Panc1 (cell line): ENCODE measurements around the gene PLOD3. TPM values are rescaled to one million over a fixed set of nuclear protein-coding genes. Genes with fewer than 3 reads are reported as not detected.

Experiments used
- ATAC-seq: fragments of 200-7000 bp; cut with Tn5 transposase; 2 replicates; pipeline ENCODE4 v1.9.1; 2020; ENCODE audit warnings: mild to moderate bottlenecking, moderate library complexity
- BruUV-seq: library from RNA; stranded (reverse); fragments of 400-500 nt; replicated peaks from 2 replicates; lab custom pipeline; 2021; lab: Mats Ljungman, UMichigan
- CTCF ChIA-PET: fragments of 300-600 bp; sonication (Branson Sonifier 250); formaldehyde crosslinking; loops from one replicate; lab custom pipeline; 2022; ENCODE audit warnings: antibody characterized with exemption; lab: Charles Lee
- POLR2A ChIA-PET: fragments of 300-600 bp; sonication (Branson Sonifier 250); formaldehyde crosslinking; loops from one replicate; lab custom pipeline; 2022; ENCODE audit warnings: antibody characterized with exemption; lab: Charles Lee
- DNase-seq: peaks from one replicate; pipeline ENCODE4 v3.0.0-alpha.2; 2010; ENCODE audit warnings: low read depth, low spot score
- H3K27ac ChIP-seq: 2 replicates; pipeline ENCODE4 v1.5.1; 2011; ENCODE audit warnings: mild to moderate bottlenecking, low read length, inconsistent platforms
- H3K27me3 ChIP-seq: fragments of 200-500 bp; sonication (Bioruptor generic); 2 replicates; pipeline ENCODE4 v1.6.0; 2014; ENCODE audit warnings: low read length, inconsistent platforms; ENCODE audit not compliant: control insufficient read depth, insufficient read depth
- H3K36me3 ChIP-seq: fragments of 200-500 bp; sonication (Bioruptor generic); 2 replicates; pipeline ENCODE4 v1.5.1; 2014; ENCODE audit warnings: inconsistent platforms, mild to moderate bottlenecking, low read length, moderate library complexity; ENCODE audit not compliant: control insufficient read depth, insufficient read depth
- H3K4me1 ChIP-seq: 2 replicates; pipeline ENCODE4 v1.5.1; 2011; ENCODE audit warnings: inconsistent platforms, mild to moderate bottlenecking, low read length, moderate library complexity; ENCODE audit not compliant: control insufficient read depth, insufficient read depth
- H3K4me3 ChIP-seq, 2 experiments: 2 replicates each; pipeline ENCODE4 v1.5.1; 2011 to 2012; ENCODE audit warnings: low read depth in 2 of 2, low read length in 2 of 2, mild to moderate bottlenecking in 2 of 2, inconsistent platforms in 1 of 2, moderate library complexity in 1 of 2
- H3K9me3 ChIP-seq: fragments of 200-500 bp; sonication (Bioruptor generic); 2 replicates; pipeline ENCODE4 v1.5.1; 2014; ENCODE audit warnings: low read depth, mild to moderate bottlenecking, inconsistent platforms, low read length, moderate library complexity; ENCODE audit not compliant: control insufficient read depth, insufficient read depth
- POLR2AphosphoS5 ChIP-seq: IDR thresholded peaks from 2 replicates; pipeline ENCODE4 v1.6.1; 2012; ENCODE audit warnings: mild to moderate bottlenecking, low read depth, low read length, moderate library complexity
- REST ChIP-seq, 2 experiments: IDR thresholded peaks; 2 replicates each; pipeline ENCODE4 v1.6.1; 2011 to 2012; ENCODE audit warnings: low read depth in 2 of 2, control low read depth in 1 of 2, low read length in 1 of 2, mild to moderate bottlenecking in 1 of 2, moderate library complexity in 1 of 2; ENCODE audit not compliant: insufficient read depth in 1 of 2
- SIN3A ChIP-seq: IDR thresholded peaks from 2 replicates; pipeline ENCODE4 v1.6.1; 2012; ENCODE audit warnings: low read depth, mild to moderate bottlenecking, low read length, moderate library complexity, borderline replicate concordance; ENCODE audit not compliant: insufficient read depth
- TCF7L2 ChIP-seq: IDR thresholded peaks from 2 replicates; pipeline ENCODE4 v1.6.1; 2011; ENCODE audit warnings: mild to moderate bottlenecking, low read depth, low read length, inconsistent platforms
- in situ Hi-C: cut with HindIII; loops from 2 replicates; pipeline ENCODE4 v1.10.0; 2016; ENCODE audit warnings: low sequenced_read_pairs, low pct_unique_long_range_greater_than_20kb
- intact Hi-C: fragments of 100-400 bp; cut with micrococcal nuclease; formaldehyde crosslinking; loops from one replicate; pipeline ENCODE4 v1.10.0; 2022; ENCODE audit not compliant: unreplicated experiment
- total RNA-seq: library from RNA; stranded (reverse); gene quantifications from one replicate; pipeline ENCODE4 v1.2.1, GENCODE V29; 2021; ENCODE audit not compliant: unreplicated experiment
- TF ChIP-seq, protein P1 (sequence below): fragments of 450-650 bp; IDR thresholded peaks from 2 replicates; pipeline ENCODE4 v1.5.1; 2017; ENCODE audit warnings: mild to moderate bottlenecking

PLOD3 gene
- total RNA-seq, 1 experiment from 2014 or later, result 93.0 TPM

DNA sequence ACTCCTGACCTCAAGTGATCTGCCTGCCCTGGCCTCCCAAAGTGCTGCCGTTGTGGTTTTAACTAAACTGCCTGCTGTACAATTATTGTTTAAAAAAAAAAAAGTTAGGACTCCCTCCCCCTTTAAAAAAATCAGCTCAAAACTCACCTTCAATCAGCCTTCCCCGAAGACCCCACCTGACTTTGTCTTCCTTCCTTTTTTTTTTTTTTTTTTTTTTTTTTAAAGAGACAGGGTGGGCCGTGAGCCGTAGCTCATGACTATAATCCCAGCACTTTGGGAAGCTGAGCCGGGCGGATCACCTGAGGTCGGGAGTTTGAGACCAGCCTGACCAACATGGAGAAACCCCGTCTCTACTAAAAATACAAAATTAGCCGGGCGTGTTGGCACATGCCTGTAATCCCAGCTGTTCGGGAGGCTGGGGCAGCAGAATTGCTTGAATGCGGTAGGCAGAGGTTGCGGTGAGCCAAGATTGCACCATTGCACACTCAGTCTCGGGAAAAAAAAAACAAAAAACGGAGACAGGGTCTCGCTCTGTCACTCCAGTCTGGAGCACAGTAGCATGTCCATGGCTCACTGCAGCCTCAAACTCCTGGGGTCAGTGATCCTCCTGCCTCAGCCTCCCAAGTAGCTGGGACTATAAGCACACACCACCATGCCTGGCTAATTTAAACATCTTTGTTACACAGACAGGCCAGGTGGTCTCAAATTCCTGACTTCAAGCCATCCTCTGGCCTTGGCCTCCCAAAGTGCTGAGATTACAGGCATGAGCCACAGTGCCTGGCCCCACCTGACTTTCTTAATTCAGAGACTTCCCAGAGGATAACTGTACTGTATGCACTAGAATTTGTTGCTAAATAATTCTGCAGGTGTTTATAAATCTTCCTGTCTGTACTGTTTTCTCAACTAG is 24.3 kb upstream of the PLOD3 start:
- H3K4me1 ChIP-seq, result peaks cover 12% of the 10 kb centered on the region; the same call in 1 of the 2 replicates
- no peak for TF ChIP-seq POLR2AphosphoS5
- TF ChIP-seq, protein P1, sequence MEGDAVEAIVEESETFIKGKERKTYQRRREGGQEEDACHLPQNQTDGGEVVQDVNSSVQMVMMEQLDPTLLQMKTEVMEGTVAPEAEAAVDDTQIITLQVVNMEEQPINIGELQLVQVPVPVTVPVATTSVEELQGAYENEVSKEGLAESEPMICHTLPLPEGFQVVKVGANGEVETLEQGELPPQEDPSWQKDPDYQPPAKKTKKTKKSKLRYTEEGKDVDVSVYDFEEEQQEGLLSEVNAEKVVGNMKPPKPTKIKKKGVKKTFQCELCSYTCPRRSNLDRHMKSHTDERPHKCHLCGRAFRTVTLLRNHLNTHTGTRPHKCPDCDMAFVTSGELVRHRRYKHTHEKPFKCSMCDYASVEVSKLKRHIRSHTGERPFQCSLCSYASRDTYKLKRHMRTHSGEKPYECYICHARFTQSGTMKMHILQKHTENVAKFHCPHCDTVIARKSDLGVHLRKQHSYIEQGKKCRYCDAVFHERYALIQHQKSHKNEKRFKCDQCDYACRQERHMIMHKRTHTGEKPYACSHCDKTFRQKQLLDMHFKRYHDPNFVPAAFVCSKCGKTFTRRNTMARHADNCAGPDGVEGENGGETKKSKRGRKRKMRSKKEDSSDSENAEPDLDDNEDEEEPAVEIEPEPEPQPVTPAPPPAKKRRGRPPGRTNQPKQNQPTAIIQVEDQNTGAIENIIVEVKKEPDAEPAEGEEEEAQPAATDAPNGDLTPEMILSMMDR, result no peak
- TF ChIP-seq SIN3A, result no peak
- CTCF ChIA-PET, result interaction anchor here (0.9 kb wide), 1 partner anchor 41 kb away, joined by 10 read pairs; no protein-coding TSS in a partner anchor
- BruUV-seq, result no TSS peak
- H3K9me3 ChIP-seq, result no peaks in the 10 kb centered on the region
- DNase-seq (no peak), ATAC-seq (no peak)
- POLR2A ChIA-PET, result no interaction called here
- H3K4me3 ChIP-seq, result no peak overlapping the region
- H3K27ac ChIP-seq, result no peak overlapping the region
- no peaks in the 10 kb centered on the region; the same call in 1 of the 2 replicates for H3K36me3 ChIP-seq
- intact Hi-C loops, result no loop called here
- no peaks in the 10 kb centered on the region for H3K27me3 ChIP-seq
- in situ Hi-C loops, result no loop called here

GRCh38 chr7:101241015-101241363 is 23.6 kb upstream of the PLOD3 start:
- no peaks in the 10 kb centered on the region; the same call in 1 of the 2 replicates for H3K36me3 ChIP-seq
- in situ Hi-C loops, result no loop called here
- no peak overlapping the region for H3K27ac ChIP-seq
- no peak overlapping the region for H3K4me3 ChIP-seq
- DNase-seq (no peak), ATAC-seq (no peak)
- POLR2A ChIA-PET, result no interaction called here
- no peaks in the 10 kb centered on the region for H3K27me3 ChIP-seq
- no TSS peak for BruUV-seq
- no peaks in the 10 kb centered on the region for H3K9me3 ChIP-seq
- CTCF ChIA-PET, result interaction anchor here (0.9 kb wide), 1 partner anchor 42 kb away, joined by 10 read pairs; no protein-coding TSS in a partner anchor
- H3K4me1 ChIP-seq, result peaks cover 12% of the 10 kb centered on the region; the same call in 1 of the 2 replicates
- intact Hi-C loops, result no loop called here
- TF ChIP-seq SIN3A (no peak), TCF7L2 (no peak), REST (IDR thresholded peaks at IDR 0.05; ENCODE audit: insufficient read depth in 1 of 2, low read depth in 2 of 2, low read length in 1 of 2) (no peak), POLR2AphosphoS5 (no peak)
- TF ChIP-seq, protein P1, result no peak
